Parathyroid adenoma (tissue), 2 donors: ENCODE results near the gene NUSAP1.
"Not testable (repeated sequence)": the region's sequence is repeated elsewhere in the genome, so short reads cannot be mapped to it uniquely, and the experiment has no call there.

ENCODE experiments used
- H2AFZ ChIP-seq: fragments of 300-600 bp; sonication (generic); one replicate; pipeline ENCODE4 v1.7.0; 2017; ENCODE audit warnings: antibody characterized with exemption, mild to moderate bottlenecking
- H3K27ac ChIP-seq: fragments of 300-600 bp; sonication (generic); one replicate; pipeline ENCODE4 v1.7.0; 2017
- H3K27me3 ChIP-seq: fragments of 300-600 bp; sonication (generic); one replicate; pipeline ENCODE4 v1.7.0; 2017; ENCODE audit warnings: low read length; ENCODE audit not compliant: control insufficient read depth, insufficient read depth
- H3K36me3 ChIP-seq: fragments of 300-600 bp; sonication (generic); one replicate; pipeline ENCODE4 v1.7.0; 2017; ENCODE audit warnings: low read length; ENCODE audit not compliant: control insufficient read depth, insufficient read depth
- H3K4me1 ChIP-seq: fragments of 300-600 bp; sonication (generic); one replicate; pipeline ENCODE4 v1.7.0; 2017; ENCODE audit warnings: control low read depth
- H3K4me2 ChIP-seq: fragments of 300-600 bp; sonication (generic); one replicate; pipeline ENCODE4 v1.7.0; 2017; ENCODE audit warnings: low read length
- H3K4me3 ChIP-seq: fragments of 300-600 bp; sonication (generic); one replicate; pipeline ENCODE4 v1.7.0; 2017; ENCODE audit warnings: low read depth, low read length
- H3K79me2 ChIP-seq: fragments of 300-600 bp; sonication (generic); one replicate; pipeline ENCODE4 v1.7.0; 2017; ENCODE audit warnings: control low read depth
- H3K9ac ChIP-seq: fragments of 300-600 bp; sonication (generic); one replicate; pipeline ENCODE4 v1.7.0; 2017; ENCODE audit warnings: mild to moderate bottlenecking
- H3K9me3 ChIP-seq: fragments of 300-600 bp; sonication (generic); one replicate; pipeline ENCODE4 v1.7.0; 2017; ENCODE audit warnings: low read length; ENCODE audit not compliant: control insufficient read depth
- CTCF ChIP-seq: fragments of 300-600 bp; sonication (generic); IDR thresholded peaks from one replicate; pipeline ENCODE4 v1.7.0; 2017; ENCODE audit warnings: antibody characterized with exemption, mild to moderate bottlenecking
- donor health status: primary hyperparathyroidism.

NUSAP1 gene

GRCh38 chr15:41350057-41350717, 17.5 kb downstream of the NUSAP1 start:
- H3K27me3 ChIP-seq, result no peaks in the 10 kb centered on the region

GRCh38 chr15:41354371-41354770, 21.7 kb downstream of the NUSAP1 start:
- Histone ChIP-seq H3K9me3 (no peaks in the 10 kb centered on the region), H3K27me3 (no peaks in the 10 kb centered on the region), H2AFZ (no peak overlapping the region), H3K79me2 (no peaks in the 10 kb centered on the region), H3K4me1 (no peaks in the 10 kb centered on the region), H3K9ac (no peak overlapping the region), H3K4me2 (no peak overlapping the region), H3K4me3 (no peak overlapping the region), H3K27ac (no peak overlapping the region), H3K36me3 (no peaks in the 10 kb centered on the region)
- no peak for TF ChIP-seq CTCF

More at GRCh38 chr15:41350057-41350717, 17.5 kb downstream of the NUSAP1 start:
- no peaks in the 10 kb centered on the region for H3K36me3 ChIP-seq
- no peaks in the 10 kb centered on the region for H3K79me2 ChIP-seq
- no peak overlapping the region for H3K4me2 ChIP-seq
- no peaks in the 10 kb centered on the region for H3K4me1 ChIP-seq
- no peaks in the 10 kb centered on the region for H3K9me3 ChIP-seq
- no peak overlapping the region for H3K9ac ChIP-seq
- no peak for TF ChIP-seq CTCF
- H3K27ac ChIP-seq, result no peak overlapping the region
- no peak overlapping the region for H3K4me3 ChIP-seq
- no peak overlapping the region for H2AFZ ChIP-seq

- Histone ChIP-seq H3K27ac (no peak overlapping the region), H3K36me3 (no peaks in the 10 kb centered on the region), H3K79me2 (no peaks in the 10 kb centered on the region), H3K9me3 (no peaks in the 10 kb centered on the region), H3K4me3 (no peak overlapping the region), H3K9ac (no peak overlapping the region), H2AFZ (no peak overlapping the region), H3K4me2 (no peak overlapping the region), H3K4me1 (no peaks in the 10 kb centered on the region), H3K27me3 (no peaks in the 10 kb centered on the region)
- TF ChIP-seq CTCF, result no peak
These were observed 34.7 kb downstream of the NUSAP1 start for GRCh38 chr15:41367418-41367817.

GRCh38 chr15:41377978-41378377, 45.3 kb downstream of the NUSAP1 start:
- H3K4me2 ChIP-seq, result no peak overlapping the region
- no peak overlapping the region for H2AFZ ChIP-seq
- no peak overlapping the region for H3K4me3 ChIP-seq
- no peak for TF ChIP-seq CTCF
- H3K36me3 ChIP-seq, result no peaks in the 10 kb centered on the region
- no peaks in the 10 kb centered on the region for H3K9me3 ChIP-seq
- H3K27me3 ChIP-seq, result no peaks in the 10 kb centered on the region
- H3K4me1 ChIP-seq, result no peaks in the 10 kb centered on the region
- no peak overlapping the region for H3K27ac ChIP-seq
- no peaks in the 10 kb centered on the region for H3K79me2 ChIP-seq
- H3K9ac ChIP-seq, result no peak overlapping the region

- H3K27ac ChIP-seq, H3K4me3 ChIP-seq, H3K27me3 ChIP-seq, H3K4me1 ChIP-seq, H2AFZ ChIP-seq, H3K4me2 ChIP-seq, H3K9me3 ChIP-seq, H3K9ac ChIP-seq, H3K36me3 ChIP-seq, H3K79me2 ChIP-seq: not testable (repeated sequence)
These were observed 51.5 kb downstream of the NUSAP1 start for GRCh38 chr15:41383974-41384749.
